Left kidney (tissue), 2 donors: Measurements from ENCODE around the gene SLC5A1. TPM values are rescaled to one million over a fixed set of nuclear protein-coding genes. Genes with fewer than 3 reads are reported as not detected.
"Not testable (repeated sequence)": the region's sequence is repeated elsewhere in the genome, so short reads cannot be mapped to it uniquely, and the experiment has no call there.

ENCODE experiments used
- DNase-seq: peaks from one replicate; pipeline ENCODE4 v3.0.0-alpha.2; 2013
- polyA plus RNA-seq: library from polyadenylated mRNA; unstranded; fragments of 120-200 nt; gene quantifications from one replicate; pipeline ENCODE4 v1.2.1, GENCODE V29; 2013; ENCODE audit not compliant: insufficient read length

Gene SLC5A1
- polyA plus RNA-seq, 1 donor, result 0.70 TPM

GRCh38 chr22:32088084-32088483 lies 45.0 kb downstream of the SLC5A1 start:
- no peak for DNase-seq

GRCh38 chr22:32097018-32097417 lies 54.0 kb downstream of the SLC5A1 start:
- DNase-seq, result no peak

GRCh38 chr22:32097881-32098499 lies 54.9 kb downstream of the SLC5A1 start:
- DNase-seq, result no peak

GRCh38 chr22:32100711-32101110 lies 57.6 kb downstream of the SLC5A1 start:
- no peak for DNase-seq

GRCh38 chr22:32103658-32104315 lies 60.7 kb downstream of the SLC5A1 start:
- DNase-seq, result no peak

- peak; percentile 30 for DNase-seq
Measured at GRCh38 chr22:32106930-32107329, 63.9 kb downstream of the SLC5A1 start.

- DNase-seq, result no peak
Measured at GRCh38 chr22:32112380-32112779, 69.3 kb downstream of the SLC5A1 start.

- no peak for DNase-seq
Measured at GRCh38 chr22:32119568-32120235, 76.6 kb downstream of the SLC5A1 start.

GRCh38 chr22:32120603-32121002 lies 77.5 kb downstream of the SLC5A1 start:
- no peak for DNase-seq

- no peak for DNase-seq
Measured at GRCh38 chr22:32122899-32123298, 79.8 kb downstream of the SLC5A1 start.

- DNase-seq, result no peak
Measured at GRCh38 chr22:32123657-32124056, 80.6 kb downstream of the SLC5A1 start.

- DNase-seq, result no peak
Measured at GRCh38 chr22:32127904-32128303, 84.8 kb downstream of the SLC5A1 start.

- no peak for DNase-seq
Measured at GRCh38 chr22:32130464-32130863, 87.4 kb downstream of the SLC5A1 start.

- no peak for DNase-seq
Measured at GRCh38 chr22:32132126-32132525, 89.1 kb downstream of the SLC5A1 start.

- no peak for DNase-seq
Measured at GRCh38 chr22:32132783-32133182, 89.7 kb downstream of the SLC5A1 start.

- not testable (repeated sequence) for DNase-seq
Measured at GRCh38 chr22:32134796-32135195, 91.7 kb downstream of the SLC5A1 start.

- DNase-seq, result not testable (repeated sequence)
Measured at GRCh38 chr22:32135958-32136357, 92.9 kb downstream of the SLC5A1 start.

GRCh38 chr22:32136881-32137280 lies 93.8 kb downstream of the SLC5A1 start:
- DNase-seq, result not testable (repeated sequence)

- not testable (repeated sequence) for DNase-seq
Measured at GRCh38 chr22:32137731-32138324, 94.8 kb downstream of the SLC5A1 start.

GRCh38 chr22:32138576-32138975 lies 95.5 kb downstream of the SLC5A1 start:
- not testable (repeated sequence) for DNase-seq

GRCh38 chr22:32140688-32141087 lies 97.6 kb downstream of the SLC5A1 start:
- DNase-seq, result not testable (repeated sequence)

GRCh38 chr22:32142600-32142999 lies 99.5 kb downstream of the SLC5A1 start:
- no peak for DNase-seq
